ENCODE measurements around the gene TBX20. TPM values are rescaled to one million over a fixed set of nuclear protein-coding genes. Genes with fewer than 3 reads are reported as not detected.

TBX20 gene, protein sequence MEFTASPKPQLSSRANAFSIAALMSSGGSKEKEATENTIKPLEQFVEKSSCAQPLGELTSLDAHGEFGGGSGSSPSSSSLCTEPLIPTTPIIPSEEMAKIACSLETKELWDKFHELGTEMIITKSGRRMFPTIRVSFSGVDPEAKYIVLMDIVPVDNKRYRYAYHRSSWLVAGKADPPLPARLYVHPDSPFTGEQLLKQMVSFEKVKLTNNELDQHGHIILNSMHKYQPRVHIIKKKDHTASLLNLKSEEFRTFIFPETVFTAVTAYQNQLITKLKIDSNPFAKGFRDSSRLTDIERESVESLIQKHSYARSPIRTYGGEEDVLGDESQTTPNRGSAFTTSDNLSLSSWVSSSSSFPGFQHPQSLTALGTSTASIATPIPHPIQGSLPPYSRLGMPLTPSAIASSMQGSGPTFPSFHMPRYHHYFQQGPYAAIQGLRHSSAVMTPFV
- total RNA-seq = not detected in 2 replicates

DNA sequence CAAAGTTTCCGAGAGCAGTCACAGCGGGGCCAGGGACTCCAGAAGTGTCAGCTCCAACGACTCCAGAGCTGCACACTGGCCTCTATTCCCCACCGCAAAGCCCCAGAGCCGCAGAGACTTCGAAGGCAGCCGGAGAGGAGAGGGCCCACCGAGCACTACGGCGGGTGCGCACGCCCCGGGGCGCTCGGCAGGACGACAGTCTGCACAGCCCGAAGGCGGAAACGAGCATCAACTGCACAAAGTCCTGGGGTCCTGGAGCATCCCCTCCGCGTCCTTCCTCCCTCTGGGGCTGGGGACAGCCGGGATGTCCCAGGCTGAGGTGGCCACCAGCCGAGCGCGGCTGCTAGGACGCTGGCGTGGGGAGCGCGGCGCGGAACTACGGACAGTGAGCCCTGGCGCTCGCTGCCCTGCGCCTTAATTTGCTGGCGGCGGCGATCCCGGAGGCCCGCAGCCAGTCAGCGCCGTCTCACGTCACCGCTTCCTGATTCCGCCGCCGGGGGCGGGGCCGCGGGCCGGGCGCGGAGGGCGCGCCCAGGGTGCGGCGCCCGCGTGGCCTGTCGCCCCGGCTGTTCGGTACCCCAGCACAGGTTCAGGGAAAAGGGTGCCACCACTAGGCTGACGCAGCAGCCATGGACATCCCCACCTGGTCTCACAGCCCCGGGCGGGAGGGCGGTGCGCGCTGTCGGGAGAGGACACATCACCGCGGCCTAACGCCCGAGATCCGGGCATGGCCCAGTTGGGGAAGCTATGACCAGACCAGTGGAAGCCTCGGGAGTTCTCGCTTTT is at the start of gene TBX20:
TBX20 (minus strand) TSS at position 391 of the 786 bp plus-strand sequence. CDS start 480 bp downstream, outside the sequence.
- peaks cover 2% of the 10 kb centered on the region for H3K9me3 ChIP-seq (ENCODE audit: low read depth, low read length)
- H2AFZ ChIP-seq (ENCODE audit: low read length) = no peak within 1 kb of the TSS
- TF ChIP-seq, protein P1, sequence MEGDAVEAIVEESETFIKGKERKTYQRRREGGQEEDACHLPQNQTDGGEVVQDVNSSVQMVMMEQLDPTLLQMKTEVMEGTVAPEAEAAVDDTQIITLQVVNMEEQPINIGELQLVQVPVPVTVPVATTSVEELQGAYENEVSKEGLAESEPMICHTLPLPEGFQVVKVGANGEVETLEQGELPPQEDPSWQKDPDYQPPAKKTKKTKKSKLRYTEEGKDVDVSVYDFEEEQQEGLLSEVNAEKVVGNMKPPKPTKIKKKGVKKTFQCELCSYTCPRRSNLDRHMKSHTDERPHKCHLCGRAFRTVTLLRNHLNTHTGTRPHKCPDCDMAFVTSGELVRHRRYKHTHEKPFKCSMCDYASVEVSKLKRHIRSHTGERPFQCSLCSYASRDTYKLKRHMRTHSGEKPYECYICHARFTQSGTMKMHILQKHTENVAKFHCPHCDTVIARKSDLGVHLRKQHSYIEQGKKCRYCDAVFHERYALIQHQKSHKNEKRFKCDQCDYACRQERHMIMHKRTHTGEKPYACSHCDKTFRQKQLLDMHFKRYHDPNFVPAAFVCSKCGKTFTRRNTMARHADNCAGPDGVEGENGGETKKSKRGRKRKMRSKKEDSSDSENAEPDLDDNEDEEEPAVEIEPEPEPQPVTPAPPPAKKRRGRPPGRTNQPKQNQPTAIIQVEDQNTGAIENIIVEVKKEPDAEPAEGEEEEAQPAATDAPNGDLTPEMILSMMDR (IDR thresholded peaks at IDR 0.05; ENCODE audit: extremely low read depth, low read depth, low read length) = no peak
- DNase-seq (ENCODE audit: insufficient read length, low spot score, missing footprints) = peak; percentile 84
- H4K20me1 ChIP-seq (ENCODE audit: insufficient read depth, low read length) = no peaks in the 10 kb centered on the region
- H3K4me2 ChIP-seq (ENCODE audit: insufficient read depth, low read length) = no peak within 1 kb of the TSS
- H3K27ac ChIP-seq (ENCODE audit: low read depth, low read length) = no peak within 1 kb of the TSS
- H3K4me1 ChIP-seq (ENCODE audit: insufficient read depth, low read length) = no peaks in the 10 kb centered on the region
- H3K4me3 ChIP-seq (ENCODE audit: insufficient read depth, low read length) = peak within 1 kb of the TSS; percentile 37
- no peaks in the 10 kb centered on the region for H3K36me3 ChIP-seq (ENCODE audit: insufficient read depth, low read length)
- no peaks in the 10 kb centered on the region for H3K79me2 ChIP-seq (ENCODE audit: insufficient read depth, low read length)
- peaks cover 98% of the 10 kb centered on the region for H3K27me3 ChIP-seq (ENCODE audit: insufficient read depth, low read length)

DNA sequence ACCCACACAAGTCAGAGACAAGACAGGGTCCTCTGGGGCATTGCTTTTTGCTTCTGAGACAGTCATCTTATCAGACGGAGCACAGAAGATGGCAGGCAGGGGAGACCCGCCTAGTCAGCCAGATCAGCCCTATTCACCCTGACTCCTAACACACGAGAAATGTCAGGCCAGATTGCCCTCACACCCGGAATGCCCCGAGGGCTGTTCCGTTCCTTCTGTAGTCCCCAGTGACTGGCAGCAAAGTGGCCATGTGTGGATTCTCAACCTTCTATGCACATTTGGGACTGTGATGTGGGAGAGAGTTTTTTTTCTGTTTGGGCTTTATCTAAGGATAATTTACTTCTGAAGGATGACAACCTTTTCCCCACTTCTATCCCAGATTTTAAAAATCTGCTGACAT is 35.5 kb upstream of the TBX20 start:
- H3K4me3 ChIP-seq (ENCODE audit: insufficient read depth, low read length) = no peak overlapping the region
- no peak overlapping the region for H3K27ac ChIP-seq (ENCODE audit: low read depth, low read length)
- no peaks in the 10 kb centered on the region for H3K9me3 ChIP-seq (ENCODE audit: low read depth, low read length)
- no peaks in the 10 kb centered on the region for H4K20me1 ChIP-seq (ENCODE audit: insufficient read depth, low read length)
- no peak overlapping the region for H3K4me2 ChIP-seq (ENCODE audit: insufficient read depth, low read length)
- H3K4me1 ChIP-seq (ENCODE audit: insufficient read depth, low read length) = no peaks in the 10 kb centered on the region
- no peaks in the 10 kb centered on the region for H3K36me3 ChIP-seq (ENCODE audit: insufficient read depth, low read length)
- TF ChIP-seq, protein P1 (IDR thresholded peaks at IDR 0.05; ENCODE audit: extremely low read depth, low read depth, low read length) = no peak
- H2AFZ ChIP-seq (ENCODE audit: low read length) = no peak overlapping the region
- no peaks in the 10 kb centered on the region for H3K27me3 ChIP-seq (ENCODE audit: insufficient read depth, low read length)
- DNase-seq (ENCODE audit: insufficient read length, low spot score, missing footprints) = no peak
- H3K79me2 ChIP-seq (ENCODE audit: insufficient read depth, low read length) = no peaks in the 10 kb centered on the region

DNA sequence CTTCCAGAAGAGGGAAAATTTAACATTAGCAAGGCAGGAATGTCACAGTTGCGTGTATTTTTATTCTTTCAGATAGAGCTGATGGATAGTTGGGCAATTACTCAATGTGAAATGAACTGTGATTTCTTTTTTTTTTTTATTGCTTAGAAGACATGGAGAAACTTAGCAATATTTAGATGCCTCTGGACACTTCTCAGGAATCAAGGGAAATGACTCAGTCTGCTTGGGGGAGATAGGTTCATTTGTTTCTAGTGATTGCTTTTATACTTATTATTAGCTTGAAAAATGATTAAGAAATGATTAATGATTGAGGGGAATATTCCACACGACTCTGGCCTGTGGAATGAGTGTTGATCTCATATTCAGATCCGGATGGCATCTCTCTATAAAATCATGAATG is 33.1 kb upstream of the TBX20 start:
- TF ChIP-seq, protein P1 (IDR thresholded peaks at IDR 0.05; ENCODE audit: extremely low read depth, low read depth, low read length) = no peak
- no peaks in the 10 kb centered on the region for H3K36me3 ChIP-seq (ENCODE audit: insufficient read depth, low read length)
- H3K4me1 ChIP-seq (ENCODE audit: insufficient read depth, low read length) = no peaks in the 10 kb centered on the region
- H3K27ac ChIP-seq (ENCODE audit: low read depth, low read length) = no peak overlapping the region
- H3K4me3 ChIP-seq (ENCODE audit: insufficient read depth, low read length) = no peak overlapping the region
- no peaks in the 10 kb centered on the region for H3K79me2 ChIP-seq (ENCODE audit: insufficient read depth, low read length)
- H4K20me1 ChIP-seq (ENCODE audit: insufficient read depth, low read length) = no peaks in the 10 kb centered on the region
- no peaks in the 10 kb centered on the region for H3K27me3 ChIP-seq (ENCODE audit: insufficient read depth, low read length)
- H3K4me2 ChIP-seq (ENCODE audit: insufficient read depth, low read length) = no peak overlapping the region
- no peak for DNase-seq (ENCODE audit: insufficient read length, low spot score, missing footprints)
- H2AFZ ChIP-seq (ENCODE audit: low read length) = no peak overlapping the region
- no peaks in the 10 kb centered on the region for H3K9me3 ChIP-seq (ENCODE audit: low read depth, low read length)

DNA sequence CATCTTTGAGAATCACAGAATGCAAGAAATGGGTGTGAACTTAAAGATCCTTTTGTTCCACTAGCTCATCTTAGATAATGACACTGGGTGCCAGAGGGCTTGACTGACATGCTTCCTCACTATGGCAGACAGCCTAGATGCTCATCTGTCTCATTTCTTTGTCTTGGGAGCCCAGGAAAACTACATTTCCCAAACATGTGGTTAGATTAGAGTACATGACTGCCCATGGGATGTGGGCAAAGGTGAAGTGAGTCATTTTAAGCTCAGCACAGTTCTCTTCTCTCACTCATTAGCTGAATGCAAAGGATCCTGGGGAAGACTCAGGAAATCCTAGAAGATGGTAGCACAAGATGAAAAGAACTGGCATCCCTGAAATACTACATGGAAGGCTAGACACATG is 32.5 kb upstream of the TBX20 start:
- Histone ChIP-seq H3K4me1 (ENCODE audit: insufficient read depth, low read length) (no peaks in the 10 kb centered on the region), H3K9me3 (ENCODE audit: low read depth, low read length) (no peaks in the 10 kb centered on the region), H3K27ac (ENCODE audit: low read depth, low read length) (no peak overlapping the region), H2AFZ (ENCODE audit: low read length) (no peak overlapping the region), H3K79me2 (ENCODE audit: insufficient read depth, low read length) (no peaks in the 10 kb centered on the region), H4K20me1 (ENCODE audit: insufficient read depth, low read length) (no peaks in the 10 kb centered on the region), H3K4me2 (ENCODE audit: insufficient read depth, low read length) (no peak overlapping the region), H3K27me3 (ENCODE audit: insufficient read depth, low read length) (no peaks in the 10 kb centered on the region), H3K36me3 (ENCODE audit: insufficient read depth, low read length) (no peaks in the 10 kb centered on the region), H3K4me3 (ENCODE audit: insufficient read depth, low read length) (no peak overlapping the region)
- no peak for DNase-seq (ENCODE audit: insufficient read length, low spot score, missing footprints)
- TF ChIP-seq, protein P1 (IDR thresholded peaks at IDR 0.05; ENCODE audit: extremely low read depth, low read depth, low read length) = no peak

All from osteoblast (primary cell).